OCI-LY7 (cell line): ENCODE measurements around the gene APBB1IP. TPM values are rescaled to one million over a fixed set of nuclear protein-coding genes. Genes with fewer than 3 reads are reported as not detected.
A peak's percentile ranks its signal among the peaks of the same experiment; 100 is the strongest.

ENCODE experiments used
- BruUV-seq: library from RNA; stranded (reverse); fragments of 400-500 nt; replicated peaks from 2 replicates; lab custom pipeline; 2021; lab: Mats Ljungman, UMichigan
- CTCF ChIA-PET: fragments of 300-600 bp; sonication (Branson Sonifier 250); formaldehyde crosslinking; loops from one replicate; lab custom pipeline; 2022; ENCODE audit warnings: antibody characterized with exemption; ENCODE audit not compliant: unreplicated experiment; lab: Charles Lee
- POLR2A ChIA-PET: fragments of 300-600 bp; sonication (Branson Sonifier 250); formaldehyde crosslinking; loops from one replicate; lab custom pipeline; 2022; ENCODE audit warnings: antibody characterized with exemption; lab: Charles Lee
- DNase-seq: peaks from one replicate; pipeline ENCODE4 v3.0.0-alpha.2; 2015; ENCODE audit warnings: low spot score
- H2AFZ ChIP-seq: fragments of 200-600 bp; sonication (generic), shearing (Covaris generic); 2 replicates; pipeline ENCODE4 v1.6.1; 2014; ENCODE audit warnings: mild to moderate bottlenecking, antibody characterized with exemption, low read length, moderate library complexity
- H3K27ac ChIP-seq: fragments of 200-600 bp; sonication (generic); 2 replicates; pipeline ENCODE4 v1.5.1; 2014; ENCODE audit warnings: mixed run types, low read depth, mild to moderate bottlenecking, moderate library complexity, low read length, inconsistent platforms; ENCODE audit not compliant: poor library complexity, severe bottlenecking
- H3K36me3 ChIP-seq: fragments of 200-600 bp; sonication (generic); 2 replicates; pipeline ENCODE4 v1.6.1; 2014; ENCODE audit warnings: mild to moderate bottlenecking, antibody characterized with exemption, low read length, moderate library complexity, mixed read lengths; ENCODE audit not compliant: insufficient read depth
- H3K4me1 ChIP-seq: fragments of 200-600 bp; sonication (generic); 2 replicates; pipeline ENCODE4 v1.5.1; 2014; ENCODE audit warnings: mild to moderate bottlenecking, low read length; ENCODE audit not compliant: insufficient read depth, poor library complexity, severe bottlenecking
- H3K4me2 ChIP-seq: fragments of 200-600 bp; sonication (generic); 2 replicates; pipeline ENCODE4 v1.6.1; 2014; ENCODE audit warnings: mild to moderate bottlenecking, low read length
- H3K4me3 ChIP-seq: fragments of 200-600 bp; sonication (generic); 2 replicates; pipeline ENCODE4 v1.5.1; 2014; ENCODE audit warnings: mild to moderate bottlenecking, low read depth, low read length; ENCODE audit not compliant: poor library complexity, severe bottlenecking
- H3K79me2 ChIP-seq: fragments of 200-600 bp; sonication (generic); 2 replicates; pipeline ENCODE4 v1.6.1; 2016; ENCODE audit warnings: low read depth, mild to moderate bottlenecking, low read length, moderate library complexity, mixed read lengths; ENCODE audit not compliant: insufficient read depth
- H3K9me2 ChIP-seq: fragments of 200-600 bp; sonication (generic); 2 replicates; pipeline ENCODE4 v1.6.1; 2016; ENCODE audit warnings: mild to moderate bottlenecking, low read length, mixed read lengths; ENCODE audit not compliant: insufficient read depth
- H3K9me3 ChIP-seq: fragments of 200-600 bp; sonication (generic); 2 replicates; pipeline ENCODE4 v1.6.1; 2014; ENCODE audit warnings: mild to moderate bottlenecking, mixed run types, low read length, mixed read lengths
- H4K20me1 ChIP-seq: fragments of 200-600 bp; sonication (generic); 2 replicates; pipeline ENCODE4 v1.6.1; 2014; ENCODE audit warnings: mild to moderate bottlenecking, antibody characterized with exemption, low read length, moderate library complexity, mixed read lengths; ENCODE audit not compliant: insufficient read depth
- EZH2phosphoT487 ChIP-seq: fragments of 200-600 bp; sonication (generic); IDR thresholded peaks from 2 replicates; pipeline ENCODE4 v1.6.1; 2018; ENCODE audit warnings: low read depth, borderline replicate concordance, mild to moderate bottlenecking, mixed run types, antibody characterized with exemption, low read length, moderate library complexity, mixed read lengths
- intact Hi-C: fragments of 100-400 bp; cut with micrococcal nuclease; formaldehyde crosslinking; loops from one replicate; pipeline ENCODE4 v1.10.0; 2022; ENCODE audit not compliant: unreplicated experiment
- total RNA-seq, 2 experiments: library from RNA; depleted of rRNA in 1 of 2; stranded (reverse); fragments of >200 nt in 1 of 2; shearing (Covaris generic) in 1 of 2; gene quantifications; 2 replicates each; pipeline ENCODE4 v1.2.3, GENCODE V29; 2014 to 2022
- TF ChIP-seq, protein P1 (sequence below): fragments of 200-600 bp; sonication (generic); conservative IDR thresholded peaks from 2 replicates; pipeline ENCODE4 v1.5.1; 2014; ENCODE audit warnings: mild to moderate bottlenecking, antibody characterized with exemption, low read length, moderate library complexity, mixed read lengths

APBB1IP gene
- total RNA-seq, 2 experiments from 2014 or later = 65.8 to 167 TPM

GRCh38 chr10:26534384-26534783 is 96.2 kb downstream of the APBB1IP start:
- no peaks in the 10 kb centered on the region for H4K20me1 ChIP-seq
- no peak overlapping the region for H2AFZ ChIP-seq
- CTCF ChIA-PET = no interaction called here
- no peaks in the 10 kb centered on the region for H3K9me3 ChIP-seq
- H3K4me3 ChIP-seq = no peak overlapping the region
- no peaks in the 10 kb centered on the region for H3K79me2 ChIP-seq
- TF ChIP-seq, protein P1, sequence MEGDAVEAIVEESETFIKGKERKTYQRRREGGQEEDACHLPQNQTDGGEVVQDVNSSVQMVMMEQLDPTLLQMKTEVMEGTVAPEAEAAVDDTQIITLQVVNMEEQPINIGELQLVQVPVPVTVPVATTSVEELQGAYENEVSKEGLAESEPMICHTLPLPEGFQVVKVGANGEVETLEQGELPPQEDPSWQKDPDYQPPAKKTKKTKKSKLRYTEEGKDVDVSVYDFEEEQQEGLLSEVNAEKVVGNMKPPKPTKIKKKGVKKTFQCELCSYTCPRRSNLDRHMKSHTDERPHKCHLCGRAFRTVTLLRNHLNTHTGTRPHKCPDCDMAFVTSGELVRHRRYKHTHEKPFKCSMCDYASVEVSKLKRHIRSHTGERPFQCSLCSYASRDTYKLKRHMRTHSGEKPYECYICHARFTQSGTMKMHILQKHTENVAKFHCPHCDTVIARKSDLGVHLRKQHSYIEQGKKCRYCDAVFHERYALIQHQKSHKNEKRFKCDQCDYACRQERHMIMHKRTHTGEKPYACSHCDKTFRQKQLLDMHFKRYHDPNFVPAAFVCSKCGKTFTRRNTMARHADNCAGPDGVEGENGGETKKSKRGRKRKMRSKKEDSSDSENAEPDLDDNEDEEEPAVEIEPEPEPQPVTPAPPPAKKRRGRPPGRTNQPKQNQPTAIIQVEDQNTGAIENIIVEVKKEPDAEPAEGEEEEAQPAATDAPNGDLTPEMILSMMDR = peak; percentile 69
- no peak for TF ChIP-seq EZH2phosphoT487
- no TSS peak for BruUV-seq
- intact Hi-C loops = no loop called here
- H3K27ac ChIP-seq = no peak overlapping the region
- H3K4me2 ChIP-seq = no peak overlapping the region
- no peaks in the 10 kb centered on the region for H3K4me1 ChIP-seq
- POLR2A ChIA-PET = interaction anchor here (0.7 to 1.2 kb wide), 3 partner anchors 14 to 36 kb away, joined by 4 to 7 read pairs (median 6); no protein-coding TSS in a partner anchor
- DNase-seq = no peak
- no peaks in the 10 kb centered on the region for H3K9me2 ChIP-seq
- H3K36me3 ChIP-seq = peaks cover 92% of the 10 kb centered on the region

GRCh38 chr10:26540601-26541000 is 102.5 kb downstream of the APBB1IP start:
- Histone ChIP-seq H3K4me1 (no peaks in the 10 kb centered on the region), H3K36me3 (peaks cover 92% of the 10 kb centered on the region), H3K9me3 (no peaks in the 10 kb centered on the region), H2AFZ (no peak overlapping the region), H3K4me3 (no peak overlapping the region), H3K27ac (no peak overlapping the region), H3K4me2 (no peak overlapping the region), H4K20me1 (no peaks in the 10 kb centered on the region), H3K9me2 (no peaks in the 10 kb centered on the region), H3K79me2 (no peaks in the 10 kb centered on the region)
- POLR2A ChIA-PET = interaction anchor here (0.8 to 1.3 kb wide), 2 partner anchors 10 to 50 kb away, joined by 3 to 8 read pairs; no protein-coding TSS in a partner anchor
- peak; percentile 14 for DNase-seq
- no peak for TF ChIP-seq EZH2phosphoT487
- TF ChIP-seq, protein P1 = no peak
- BruUV-seq = no TSS peak
- CTCF ChIA-PET = no interaction called here
- intact Hi-C loops = no loop called here

DNA sequence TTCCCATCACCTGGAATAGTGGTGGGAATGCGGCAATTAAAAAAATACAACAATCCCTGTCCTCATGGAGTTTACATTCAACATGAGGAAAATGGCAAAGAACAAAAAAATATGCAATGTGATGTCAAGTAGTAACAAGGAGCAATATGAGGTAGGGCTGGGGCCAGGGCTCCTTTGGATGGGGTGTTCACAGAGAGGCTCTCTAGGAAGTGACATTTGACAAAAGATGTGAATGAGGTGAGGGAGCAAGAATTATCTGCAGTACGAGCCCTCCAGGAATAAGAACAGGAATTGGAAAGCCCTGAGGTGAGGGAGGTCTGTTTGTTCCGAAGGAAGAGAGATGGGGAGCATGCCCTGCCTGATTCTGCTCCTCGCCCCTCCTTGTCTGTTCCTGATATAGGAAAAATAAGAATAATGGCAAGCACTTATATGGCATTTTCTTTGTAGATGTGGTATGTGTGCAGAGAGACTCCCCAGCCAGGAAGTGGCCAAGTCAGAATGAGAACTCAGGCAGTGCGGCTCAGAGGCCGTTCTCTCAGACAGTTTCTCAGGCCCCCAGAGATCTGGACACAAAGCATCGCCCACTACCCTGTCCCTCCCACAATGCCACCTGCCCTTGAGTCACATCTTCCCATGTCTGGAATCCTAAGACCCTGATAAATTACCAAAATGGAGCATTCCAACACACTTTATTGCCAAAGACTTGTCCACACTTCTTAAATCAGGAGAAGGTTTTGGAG is 105.6 kb downstream of the APBB1IP start:
- no peak overlapping the region for H3K4me2 ChIP-seq
- DNase-seq = no peak
- intact Hi-C loops = no loop called here
- no peak overlapping the region for H3K4me3 ChIP-seq
- no peaks in the 10 kb centered on the region for H3K4me1 ChIP-seq
- H3K36me3 ChIP-seq = peaks cover 95% of the 10 kb centered on the region
- no peaks in the 10 kb centered on the region for H4K20me1 ChIP-seq
- peaks cover 8% of the 10 kb centered on the region; the same call in 1 of the 2 replicates for H3K9me3 ChIP-seq
- no peaks in the 10 kb centered on the region for H3K79me2 ChIP-seq
- ChIA-PET POLR2A (no interaction called here), CTCF (no interaction called here)
- no peak for TF ChIP-seq EZH2phosphoT487
- TF ChIP-seq, protein P1 = no peak
- no peak overlapping the region for H3K27ac ChIP-seq
- H2AFZ ChIP-seq = no peak overlapping the region
- no TSS peak for BruUV-seq
- H3K9me2 ChIP-seq = no peaks in the 10 kb centered on the region
